Tibial nerve (tissue), 4 donors: ENCODE results near the gene SBSN. TPM values are rescaled to one million over a fixed set of nuclear protein-coding genes. Genes with fewer than 3 reads are reported as not detected.

Experiments
- DNase-seq, 2 donors: peaks; one replicate each; pipeline ENCODE4 v3.0.0-alpha.2; 2019; ENCODE audit warnings: low spot score in 2 of 2
- H3K27ac ChIP-seq, 4 donors: fragments of 200-600 bp; sonication (generic) in 3 of 4; one replicate each; pipeline ENCODE4 v1.5.1; 2017 to 2019; ENCODE audit warnings: mild to moderate bottlenecking in 1 of 4
- H3K27me3 ChIP-seq, 2 donors: fragments of 200-600 bp; sonication (generic) in 1 of 2; one replicate each; pipeline versions ENCODE4 v1.5.1 to v1.6.0; 2017 to 2019
- H3K36me3 ChIP-seq, 3 donors: fragments of 200-600 bp; sonication (generic); one replicate each; pipeline ENCODE4 v1.5.1; 2018 to 2019
- H3K4me1 ChIP-seq, 4 donors: fragments of 200-600 bp; sonication (generic) in 3 of 4; one replicate each; pipeline ENCODE4 v1.5.1; 2017 to 2019
- H3K4me3 ChIP-seq, 4 donors: fragments of 200-600 bp; sonication (generic) in 3 of 4; one replicate each; pipeline ENCODE4 v1.5.1; 2017 to 2019; ENCODE audit warnings: mild to moderate bottlenecking in 1 of 4, moderate library complexity in 1 of 4
- H3K9me3 ChIP-seq, 4 donors: fragments of 200-600 bp; sonication (generic) in 3 of 4; one replicate each; pipeline ENCODE4 v1.5.1; 2017 to 2019
- CTCF ChIP-seq, 5 experiments: fragments of 200-600 bp in 3 of 5; fragments of 450-650 bp in 2 of 5; sonication (generic) in 3 of 5; IDR thresholded peaks; one replicate each; pipeline ENCODE4 v1.5.1; 2016 to 2019; ENCODE audit warnings: antibody characterized with exemption in 5 of 5, mild to moderate bottlenecking in 3 of 5, moderate library complexity in 2 of 5
- EP300 ChIP-seq, 2 donors: sonication (generic); formaldehyde crosslinking; IDR thresholded peaks; one replicate each; pipeline ENCODE4 v1.6.1; 2017; ENCODE audit warnings: antibody characterized with exemption in 2 of 2, mild to moderate bottlenecking in 1 of 2
- POLR2A ChIP-seq, 2 donors: fragments of 450-650 bp; IDR thresholded peaks; one replicate each; pipeline ENCODE4 v1.6.1; 2017; ENCODE audit warnings: antibody characterized with exemption in 2 of 2, mild to moderate bottlenecking in 2 of 2, moderate library complexity in 2 of 2
- WGBS, 2 donors: methylation state at CpG; one replicate each; pipeline ENCODE4 v1.1.5; 2018; 5-methylcytosine and 5-hydroxymethylcytosine counted together
- total RNA-seq, 4 donors: library from RNA; depleted of rRNA; stranded (reverse); fragments of >200 nt; gene quantifications; one replicate each; pipeline ENCODE4 v1.1.0, GENCODE V29; 2016

SBSN gene
- total RNA-seq, 4 donors from 2014 or later: not detected

- Histone ChIP-seq H3K27ac (no peak overlapping the region), H3K27me3 (peaks cover 0 to 5% of the 10 kb centered on the region in 2 donors), H3K4me1 (no peaks in the 10 kb centered on the region), H3K9me3 (no peaks in the 10 kb centered on the region), H3K4me3 (no peak overlapping the region), H3K36me3 (no peaks in the 10 kb centered on the region)
- TF ChIP-seq POLR2A (IDR thresholded peaks at IDR 0.05): no peak
- TF ChIP-seq EP300 (IDR thresholded peaks at IDR 0.05): no peak
- no peak for TF ChIP-seq CTCF (IDR thresholded peaks at IDR 0.05)
- DNase-seq: no peak
- 71 to 75% methylated on average over 12 to 15 of the region's 15 CpGs for WGBS, 2 donors
Measured at GRCh38 chr19:35501684-35502083, 26.4 kb downstream of the SBSN start.

- TF ChIP-seq EP300 (IDR thresholded peaks at IDR 0.05) (no peak), CTCF (IDR thresholded peaks at IDR 0.05) (no peak)
- H3K27ac ChIP-seq: no peak overlapping the region
- WGBS, 2 donors: 87 to 92% methylated on average over 10 of the region's 10 CpGs
- H3K27me3 ChIP-seq: no peaks in the 10 kb centered on the region
- no peak for DNase-seq
- H3K4me1 ChIP-seq: peaks cover 0 to under 1% (median 0%) of the 10 kb centered on the region in 4 donors
- H3K9me3 ChIP-seq: no peaks in the 10 kb centered on the region
- no peaks in the 10 kb centered on the region for H3K36me3 ChIP-seq
- no peak overlapping the region for H3K4me3 ChIP-seq
Measured at GRCh38 chr19:35500611-35501010, 27.5 kb downstream of the SBSN start.

GRCh38 chr19:35498984-35499527 lies 29.1 kb downstream of the SBSN start:
- no peak for DNase-seq
- 80 to 83% methylated on average over 9 of the region's 9 CpGs for WGBS, 2 donors
- Histone ChIP-seq H3K36me3 (no peaks in the 10 kb centered on the region), H3K27ac (no peak overlapping the region), H3K4me1 (peaks cover 0 to 7% (median 2%) of the 10 kb centered on the region in 4 donors), H3K9me3 (no peaks in the 10 kb centered on the region), H3K27me3 (no peaks in the 10 kb centered on the region), H3K4me3 (no peak overlapping the region)
- TF ChIP-seq EP300 (IDR thresholded peaks at IDR 0.05) (no peak), POLR2A (IDR thresholded peaks at IDR 0.05) (no peak), CTCF (IDR thresholded peaks at IDR 0.05) (no peak)

- Histone ChIP-seq H3K4me3 (no peak overlapping the region), H3K36me3 (no peaks in the 10 kb centered on the region), H3K27me3 (no peaks in the 10 kb centered on the region), H3K27ac (no peak overlapping the region), H3K9me3 (no peaks in the 10 kb centered on the region), H3K4me1 (peaks cover 0 to 7% (median 2%) of the 10 kb centered on the region in 4 donors)
- WGBS, 2 donors: 69 to 84% methylated on average over 3 of the region's 3 CpGs
- TF ChIP-seq CTCF (IDR thresholded peaks at IDR 0.05) (no peak), POLR2A (IDR thresholded peaks at IDR 0.05) (no peak), EP300 (IDR thresholded peaks at IDR 0.05) (no peak)
- no peak for DNase-seq
Measured at GRCh38 chr19:35498220-35498619, 29.9 kb downstream of the SBSN start.

GRCh38 chr19:35497406-35497805 lies 30.7 kb downstream of the SBSN start:
- DNase-seq: no peak
- Histone ChIP-seq H3K4me3 (no peak overlapping the region), H3K27me3 (peaks cover 0 to 1% of the 10 kb centered on the region in 2 donors), H3K27ac (no peak overlapping the region), H3K9me3 (no peaks in the 10 kb centered on the region), H3K4me1 (peaks cover 0 to 7% (median 2%) of the 10 kb centered on the region in 4 donors), H3K36me3 (no peaks in the 10 kb centered on the region)
- TF ChIP-seq CTCF (IDR thresholded peaks at IDR 0.05) (no peak), EP300 (IDR thresholded peaks at IDR 0.05) (no peak)
- WGBS, 2 donors: 78% methylated on average over 14 of the region's 14 CpGs
